Neural progenitor cell (in vitro differentiated cells): Measurements from ENCODE around the gene S100A4.

ENCODE experiments used
- CTCF ChIP-seq: fragments of 200-600 bp; sonication (generic); IDR thresholded peaks from 2 replicates; pipeline ENCODE4 v1.5.1; 2017; ENCODE audit warnings: antibody characterized with exemption, mild to moderate bottlenecking
- EZH2 ChIP-seq: fragments of 200-600 bp; sonication (generic); IDR thresholded peaks from 2 replicates; pipeline ENCODE4 v1.6.1; 2017; ENCODE audit warnings: antibody characterized with exemption, mild to moderate bottlenecking, moderate library complexity

GRCh38 chr1:153556348-153556747 is 10.7 kb upstream of the S100A4 start:
- TF ChIP-seq CTCF, result no peak
- TF ChIP-seq EZH2, result no peak
